Measurements from ENCODE around the gene PLA2G4C.

Gene PLA2G4C

DNA sequence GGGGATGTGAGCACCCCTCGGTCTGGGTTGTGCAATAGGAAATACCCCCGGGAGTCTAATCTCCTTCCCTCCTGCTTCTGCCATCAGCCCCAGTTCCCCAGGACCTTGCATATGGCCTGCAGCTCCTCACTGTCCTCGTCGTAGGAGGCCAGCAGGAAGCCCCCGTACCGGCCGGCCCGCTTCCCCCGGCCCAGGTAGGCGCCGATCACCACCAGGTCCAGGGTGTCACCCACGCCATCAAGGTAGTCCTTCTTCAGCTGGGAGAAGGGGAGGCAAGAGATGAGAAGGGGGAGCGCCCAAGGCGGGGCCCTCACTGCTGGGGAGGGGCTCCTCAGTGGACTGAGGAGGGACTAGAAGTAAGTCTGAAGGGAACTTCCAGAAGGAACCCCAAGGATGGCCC, 10.4 kb upstream of the PLA2G4C start:
- no peak overlapping the region for H3K4me2 ChIP-seq (ENCODE audit: low read length)
- H3K9me3 ChIP-seq (ENCODE audit: low read length) = no peaks in the 10 kb centered on the region
- no peak overlapping the region for H3K4me3 ChIP-seq (ENCODE audit: low read depth, low read length, poor library complexity, severe bottlenecking)
- H3K9ac ChIP-seq (ENCODE audit: low read length) = no peak overlapping the region
- H3F3A ChIP-seq (ENCODE audit: insufficient read depth, low read length) = no peaks in the 10 kb centered on the region
- H3K27me3 ChIP-seq (ENCODE audit: insufficient read depth, low read length) = no peaks in the 10 kb centered on the region
- H2AFZ ChIP-seq (ENCODE audit: low read length) = no peak overlapping the region
- H3K36me3 ChIP-seq (ENCODE audit: insufficient read depth, low read length) = peaks cover 75% of the 10 kb centered on the region
- no peaks in the 10 kb centered on the region for H3K9me2 ChIP-seq (ENCODE audit: low read depth, low read length)
- H3K79me2 ChIP-seq (ENCODE audit: insufficient read depth, low read length) = no peaks in the 10 kb centered on the region
- H3K4me1 ChIP-seq (ENCODE audit: insufficient read depth, low read length, severe bottlenecking) = no peaks in the 10 kb centered on the region
- TF ChIP-seq, protein P1, sequence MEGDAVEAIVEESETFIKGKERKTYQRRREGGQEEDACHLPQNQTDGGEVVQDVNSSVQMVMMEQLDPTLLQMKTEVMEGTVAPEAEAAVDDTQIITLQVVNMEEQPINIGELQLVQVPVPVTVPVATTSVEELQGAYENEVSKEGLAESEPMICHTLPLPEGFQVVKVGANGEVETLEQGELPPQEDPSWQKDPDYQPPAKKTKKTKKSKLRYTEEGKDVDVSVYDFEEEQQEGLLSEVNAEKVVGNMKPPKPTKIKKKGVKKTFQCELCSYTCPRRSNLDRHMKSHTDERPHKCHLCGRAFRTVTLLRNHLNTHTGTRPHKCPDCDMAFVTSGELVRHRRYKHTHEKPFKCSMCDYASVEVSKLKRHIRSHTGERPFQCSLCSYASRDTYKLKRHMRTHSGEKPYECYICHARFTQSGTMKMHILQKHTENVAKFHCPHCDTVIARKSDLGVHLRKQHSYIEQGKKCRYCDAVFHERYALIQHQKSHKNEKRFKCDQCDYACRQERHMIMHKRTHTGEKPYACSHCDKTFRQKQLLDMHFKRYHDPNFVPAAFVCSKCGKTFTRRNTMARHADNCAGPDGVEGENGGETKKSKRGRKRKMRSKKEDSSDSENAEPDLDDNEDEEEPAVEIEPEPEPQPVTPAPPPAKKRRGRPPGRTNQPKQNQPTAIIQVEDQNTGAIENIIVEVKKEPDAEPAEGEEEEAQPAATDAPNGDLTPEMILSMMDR (IDR thresholded peaks at IDR 0.05; ENCODE audit: low read length) = no peak
- TF ChIP-seq EZH2 (IDR thresholded peaks at IDR 0.05; ENCODE audit: borderline replicate concordance, low read length) = no peak
- H4K20me1 ChIP-seq (ENCODE audit: insufficient read depth, low read length) = no peaks in the 10 kb centered on the region
- H3K27ac ChIP-seq (ENCODE audit: low read depth, low read length, poor library complexity, severe bottlenecking) = no peak overlapping the region

DNA sequence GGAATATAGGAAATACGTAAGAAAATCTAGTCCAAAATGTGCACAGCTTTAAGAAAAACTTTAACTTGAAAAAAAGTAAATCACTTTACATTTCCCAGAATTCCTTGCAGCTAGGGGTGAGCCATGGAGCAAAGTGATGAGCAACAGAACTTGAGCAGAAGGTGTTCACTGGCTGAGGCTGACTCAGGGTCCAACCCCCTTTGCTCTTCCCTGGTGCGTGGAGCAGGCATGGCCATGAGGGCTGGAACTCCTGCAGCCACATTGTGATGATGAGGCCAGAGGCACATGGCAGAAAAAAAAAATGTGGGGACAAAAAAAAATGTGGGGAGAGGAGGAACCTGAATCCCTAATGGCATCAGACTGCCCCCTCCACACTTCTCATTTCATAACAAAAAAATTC, 9.9 kb upstream of the PLA2G4C start:
- H2AFZ ChIP-seq (ENCODE audit: low read length) = no peak overlapping the region
- no peaks in the 10 kb centered on the region for H3K9me2 ChIP-seq (ENCODE audit: low read depth, low read length)
- H3F3A ChIP-seq (ENCODE audit: insufficient read depth, low read length) = no peaks in the 10 kb centered on the region
- no peak overlapping the region for H3K4me2 ChIP-seq (ENCODE audit: low read length)
- no peaks in the 10 kb centered on the region for H3K79me2 ChIP-seq (ENCODE audit: insufficient read depth, low read length)
- no peak overlapping the region for H3K27ac ChIP-seq (ENCODE audit: low read depth, low read length, poor library complexity, severe bottlenecking)
- TF ChIP-seq, protein P1 (IDR thresholded peaks at IDR 0.05; ENCODE audit: low read length) = no peak
- no peak for TF ChIP-seq EZH2 (IDR thresholded peaks at IDR 0.05; ENCODE audit: borderline replicate concordance, low read length)
- no peaks in the 10 kb centered on the region for H3K27me3 ChIP-seq (ENCODE audit: insufficient read depth, low read length)
- no peak overlapping the region for H3K9ac ChIP-seq (ENCODE audit: low read length)
- H3K9me3 ChIP-seq (ENCODE audit: low read length) = no peaks in the 10 kb centered on the region
- no peaks in the 10 kb centered on the region for H3K4me1 ChIP-seq (ENCODE audit: insufficient read depth, low read length, severe bottlenecking)
- no peak overlapping the region for H3K4me3 ChIP-seq (ENCODE audit: low read depth, low read length, poor library complexity, severe bottlenecking)
- H4K20me1 ChIP-seq (ENCODE audit: insufficient read depth, low read length) = no peaks in the 10 kb centered on the region
- peaks cover 75% of the 10 kb centered on the region for H3K36me3 ChIP-seq (ENCODE audit: insufficient read depth, low read length)

- H3K4me2 ChIP-seq (ENCODE audit: low read length) = no peak overlapping the region
- H3K36me3 ChIP-seq (ENCODE audit: insufficient read depth, low read length) = peaks cover 69% of the 10 kb centered on the region
- H3K27me3 ChIP-seq (ENCODE audit: insufficient read depth, low read length) = no peaks in the 10 kb centered on the region
- H3F3A ChIP-seq (ENCODE audit: insufficient read depth, low read length) = no peaks in the 10 kb centered on the region
- H3K9me2 ChIP-seq (ENCODE audit: low read depth, low read length) = no peaks in the 10 kb centered on the region
- no peak overlapping the region for H3K9ac ChIP-seq (ENCODE audit: low read length)
- no peaks in the 10 kb centered on the region for H3K79me2 ChIP-seq (ENCODE audit: insufficient read depth, low read length)
- no peak overlapping the region for H3K27ac ChIP-seq (ENCODE audit: low read depth, low read length, poor library complexity, severe bottlenecking)
- TF ChIP-seq EZH2 (IDR thresholded peaks at IDR 0.05; ENCODE audit: borderline replicate concordance, low read length) = no peak
- TF ChIP-seq, protein P1 (IDR thresholded peaks at IDR 0.05; ENCODE audit: low read length) = no peak
- H4K20me1 ChIP-seq (ENCODE audit: insufficient read depth, low read length) = no peaks in the 10 kb centered on the region
- no peak overlapping the region for H3K4me3 ChIP-seq (ENCODE audit: low read depth, low read length, poor library complexity, severe bottlenecking)
- no peak overlapping the region for H2AFZ ChIP-seq (ENCODE audit: low read length)
- no peaks in the 10 kb centered on the region for H3K9me3 ChIP-seq (ENCODE audit: low read length)
- H3K4me1 ChIP-seq (ENCODE audit: insufficient read depth, low read length, severe bottlenecking) = no peaks in the 10 kb centered on the region
These were observed 7.5 kb upstream of the PLA2G4C start for GRCh38 chr19:48118131-48118517.

Measured in OCI-LY1 (cell line).